WTC11 (cell line): ENCODE measurements around the gene ANKS3. TPM values are rescaled to one million over a fixed set of nuclear protein-coding genes. Genes with fewer than 3 reads are reported as not detected.

Experiments used
- ATAC-seq: fragments of 200-7000 bp; cut with Tn5 transposase; 2 replicates; pipeline ENCODE4 v1.10.0; 2021; ENCODE audit warnings: mild to moderate bottlenecking, moderate library complexity
- CTCF ChIA-PET: fragments of 300-600 bp; sonication (Branson Sonifier 250); formaldehyde crosslinking; loops from one replicate; lab custom pipeline; 2021; ENCODE audit warnings: antibody characterized with exemption; lab: Charles Lee
- POLR2A ChIA-PET: fragments of 350-600 bp; sonication (Branson Sonifier 250); formaldehyde crosslinking; loops from one replicate; lab custom pipeline; 2021; ENCODE audit warnings: antibody characterized with exemption; lab: Charles Lee
- DNase-seq: peaks from one replicate; pipeline ENCODE4 v3.0.0; 2021; ENCODE audit warnings: low spot score
- H3K27ac Mint-ChIP-seq: 2 replicates; pipeline ENCODE4 v1.8.0; 2021; ENCODE audit warnings: mixed read lengths
- H3K27me3 Mint-ChIP-seq: 2 replicates; pipeline ENCODE4 v1.8.0; 2021; ENCODE audit warnings: low read depth, mild to moderate bottlenecking, moderate library complexity, mixed read lengths
- H3K36me3 Mint-ChIP-seq: 2 replicates; pipeline ENCODE4 v1.8.0; 2021; ENCODE audit warnings: mixed read lengths
- H3K4me1 Mint-ChIP-seq: 2 replicates; pipeline ENCODE4 v1.8.0; 2022; ENCODE audit warnings: mixed read lengths
- H3K4me3 Mint-ChIP-seq: 2 replicates; pipeline ENCODE4 v1.8.0; 2021; ENCODE audit warnings: mild to moderate bottlenecking, moderate library complexity, mixed read lengths
- H3K9me3 Mint-ChIP-seq: 2 replicates; pipeline ENCODE4 v1.8.0; 2021; ENCODE audit warnings: mixed read lengths
- ARID4B ChIP-seq: sonication (generic); formaldehyde crosslinking; IDR thresholded peaks from 2 replicates; pipeline ENCODE4 v1.8.0; 2023; ENCODE audit warnings: missing genetic modification reagents, mild to moderate bottlenecking, borderline replicate concordance
- FOXK1 ChIP-seq: sonication (generic); formaldehyde crosslinking; IDR thresholded peaks from 2 replicates; pipeline ENCODE4 v1.8.0; 2022; ENCODE audit warnings: mild to moderate bottlenecking, moderate library complexity, missing genetic modification reagents
- GRHL2 ChIP-seq: fragments of 250-450 bp; sonication (Bioruptor Pico); IDR thresholded peaks from 2 replicates; pipeline ENCODE4 v1.8.0; 2022; ENCODE audit warnings: mild to moderate bottlenecking, moderate library complexity; ENCODE audit not compliant: insufficient replicate concordance, severe bottlenecking
- HMGA2 ChIP-seq: fragments of 250-450 bp; sonication (Bioruptor Pico); IDR thresholded peaks from 2 replicates; pipeline ENCODE4 v1.4.0; 2021; ENCODE audit warnings: mild to moderate bottlenecking, moderate library complexity
- MLX ChIP-seq: sonication (generic); formaldehyde crosslinking; IDR thresholded peaks from 2 replicates; pipeline ENCODE4 v1.8.1; 2023; ENCODE audit warnings: mild to moderate bottlenecking, missing genetic modification reagents, moderate library complexity
- ZNF317 ChIP-seq: sonication (generic); formaldehyde crosslinking; IDR thresholded peaks from 2 replicates; pipeline ENCODE4 v1.8.1; 2023; ENCODE audit warnings: low read depth, mild to moderate bottlenecking, moderate library complexity, missing genetic modification reagents, borderline replicate concordance
- ZNF396 ChIP-seq: fragments of 250-450 bp; sonication (Bioruptor Pico); IDR thresholded peaks from 2 replicates; pipeline ENCODE4 v1.8.0; 2021; ENCODE audit warnings: mild to moderate bottlenecking, moderate library complexity, borderline replicate concordance
- total RNA-seq: library from RNA; stranded (reverse); gene quantifications from 3 replicates; pipeline ENCODE4 v1.2.3, GENCODE V29; 2021
- TF ChIP-seq, protein P1 (sequence below): sonication (generic); formaldehyde crosslinking; IDR thresholded peaks from 2 replicates; pipeline ENCODE4 v1.8.1; 2022; ENCODE audit warnings: missing genetic modification reagents, borderline replicate concordance
- TF ChIP-seq, protein P2 (sequence below): fragments of 250-450 bp; sonication (Bioruptor Pico); conservative IDR thresholded peaks from 2 replicates; pipeline ENCODE4 v1.9.0; 2021; ENCODE audit warnings: mild to moderate bottlenecking
- TF ChIP-seq, protein P3 (sequence below): fragments of 250-450 bp; sonication (Bioruptor Pico); IDR thresholded peaks from 2 replicates; pipeline ENCODE4 v2.1.2; 2022; ENCODE audit warnings: mild to moderate bottlenecking, moderate library complexity
- TF ChIP-seq, protein P4 (sequence below): sonication (generic); formaldehyde crosslinking; IDR thresholded peaks from 2 replicates; pipeline ENCODE4 v1.8.0; 2022; ENCODE audit warnings: mild to moderate bottlenecking, missing genetic modification reagents
- TF ChIP-seq, protein P5 (sequence below): fragments of 250-450 bp; sonication (Bioruptor Pico); IDR thresholded peaks from 2 replicates; pipeline ENCODE4 v1.9.0; 2021; ENCODE audit warnings: mild to moderate bottlenecking
- TF ChIP-seq, protein P6 (sequence below): sonication (generic); formaldehyde crosslinking; IDR thresholded peaks from 2 replicates; pipeline ENCODE4 v1.8.1; 2023; ENCODE audit warnings: mild to moderate bottlenecking, missing genetic modification reagents, borderline replicate concordance
- TF ChIP-seq, protein P7 (sequence below): sonication (generic); formaldehyde crosslinking; IDR thresholded peaks from 2 replicates; pipeline ENCODE4 v1.8.1; 2023; ENCODE audit warnings: mild to moderate bottlenecking, missing genetic modification reagents, moderate library complexity

The ANKS3 gene
- total RNA-seq, 1 experiment from 2014 or later = 35.6 TPM

- TF ChIP-seq, protein P1, sequence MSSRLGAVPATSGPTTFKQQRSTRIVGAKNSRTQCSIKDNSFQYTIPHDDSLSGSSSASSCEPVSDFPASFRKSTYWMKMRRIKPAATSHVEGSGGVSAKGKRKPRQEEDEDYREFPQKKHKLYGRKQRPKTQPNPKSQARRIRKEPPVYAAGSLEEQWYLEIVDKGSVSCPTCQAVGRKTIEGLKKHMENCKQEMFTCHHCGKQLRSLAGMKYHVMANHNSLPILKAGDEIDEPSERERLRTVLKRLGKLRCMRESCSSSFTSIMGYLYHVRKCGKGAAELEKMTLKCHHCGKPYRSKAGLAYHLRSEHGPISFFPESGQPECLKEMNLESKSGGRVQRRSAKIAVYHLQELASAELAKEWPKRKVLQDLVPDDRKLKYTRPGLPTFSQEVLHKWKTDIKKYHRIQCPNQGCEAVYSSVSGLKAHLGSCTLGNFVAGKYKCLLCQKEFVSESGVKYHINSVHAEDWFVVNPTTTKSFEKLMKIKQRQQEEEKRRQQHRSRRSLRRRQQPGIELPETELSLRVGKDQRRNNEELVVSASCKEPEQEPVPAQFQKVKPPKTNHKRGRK (CRISPR knock-in tag) = no peak
- no peak for TF ChIP-seq ZNF317
- TF ChIP-seq, protein P2, sequence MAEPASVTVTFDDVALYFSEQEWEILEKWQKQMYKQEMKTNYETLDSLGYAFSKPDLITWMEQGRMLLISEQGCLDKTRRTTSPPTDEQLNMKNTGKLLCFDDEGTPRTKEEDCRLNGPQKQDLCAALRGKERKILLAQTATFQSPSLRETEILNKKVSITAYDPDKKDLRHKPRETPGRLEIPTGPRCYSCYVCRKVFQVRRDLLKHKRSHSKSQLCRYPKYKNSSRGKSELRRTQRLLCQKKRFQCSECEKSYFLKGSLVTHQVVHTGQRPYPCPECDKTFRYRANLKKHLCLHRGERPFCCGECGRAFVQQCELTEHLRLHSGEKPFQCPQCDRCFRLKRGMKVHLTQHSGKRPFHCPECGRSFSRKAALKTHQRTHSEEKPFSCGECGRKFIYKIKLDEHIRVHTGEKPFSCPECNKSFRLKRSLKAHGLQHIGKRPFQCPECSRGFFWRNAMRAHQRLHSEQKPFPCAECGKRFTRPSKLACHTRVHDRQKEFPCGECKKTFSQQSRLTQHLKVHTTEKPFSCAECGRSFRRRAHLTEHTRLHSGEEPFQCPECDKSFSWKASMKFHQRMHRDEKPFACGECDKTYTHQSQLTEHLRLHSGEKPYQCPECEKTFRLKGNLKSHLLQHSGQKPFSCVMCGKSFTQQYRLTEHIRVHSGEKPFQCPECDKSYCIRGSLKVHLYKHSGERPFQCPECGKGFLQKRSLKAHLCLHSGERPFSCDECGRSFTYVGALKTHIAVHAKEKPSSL (CRISPR knock-in tag) = no peak
- TF ChIP-seq, protein P3, sequence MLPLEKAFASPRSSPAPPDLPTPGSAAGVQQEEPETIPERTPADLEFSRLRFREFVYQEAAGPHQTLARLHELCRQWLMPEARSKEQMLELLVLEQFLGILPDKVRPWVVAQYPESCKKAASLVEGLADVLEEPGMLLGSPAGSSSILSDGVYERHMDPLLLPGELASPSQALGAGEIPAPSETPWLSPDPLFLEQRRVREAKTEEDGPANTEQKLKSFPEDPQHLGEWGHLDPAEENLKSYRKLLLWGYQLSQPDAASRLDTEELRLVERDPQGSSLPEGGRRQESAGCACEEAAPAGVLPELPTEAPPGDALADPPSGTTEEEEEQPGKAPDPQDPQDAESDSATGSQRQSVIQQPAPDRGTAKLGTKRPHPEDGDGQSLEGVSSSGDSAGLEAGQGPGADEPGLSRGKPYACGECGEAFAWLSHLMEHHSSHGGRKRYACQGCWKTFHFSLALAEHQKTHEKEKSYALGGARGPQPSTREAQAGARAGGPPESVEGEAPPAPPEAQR (CRISPR knock-in tag) = no peak
Measured at GRCh38 chr16:4689091-4689671, 44.9 kb downstream of the ANKS3 start (continued).

DNA sequence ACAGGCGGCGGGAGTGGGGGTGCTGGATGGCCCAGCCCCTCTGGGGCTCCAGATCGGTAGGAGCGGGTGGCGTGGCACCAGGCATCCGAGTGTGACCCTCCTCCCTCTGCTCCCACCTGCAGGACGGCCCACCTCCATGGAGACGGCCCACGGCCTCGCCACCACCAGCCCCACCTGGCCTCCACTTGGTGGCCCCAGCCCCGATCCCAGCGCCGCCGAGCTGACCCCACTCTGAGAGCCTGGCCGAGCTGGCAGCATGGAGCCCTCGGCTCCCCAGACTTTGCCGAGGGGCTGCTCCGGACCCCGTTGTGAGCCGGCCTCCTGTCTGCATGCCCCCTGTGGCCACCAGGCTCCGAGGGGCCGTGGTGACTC lies 45.4 kb downstream of the ANKS3 start:
- no peak overlapping the region for H3K27ac Mint-ChIP-seq
- CTCF ChIA-PET = no interaction called here
- H3K27me3 Mint-ChIP-seq = no peaks in the 10 kb centered on the region

More for the DNA sequence above, 45.4 kb downstream of the ANKS3 start:
- TF ChIP-seq, protein P4, sequence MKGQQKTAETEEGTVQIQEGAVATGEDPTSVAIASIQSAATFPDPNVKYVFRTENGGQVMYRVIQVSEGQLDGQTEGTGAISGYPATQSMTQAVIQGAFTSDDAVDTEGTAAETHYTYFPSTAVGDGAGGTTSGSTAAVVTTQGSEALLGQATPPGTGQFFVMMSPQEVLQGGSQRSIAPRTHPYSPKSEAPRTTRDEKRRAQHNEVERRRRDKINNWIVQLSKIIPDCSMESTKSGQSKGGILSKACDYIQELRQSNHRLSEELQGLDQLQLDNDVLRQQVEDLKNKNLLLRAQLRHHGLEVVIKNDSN (CRISPR knock-in tag) = no peak
- TF ChIP-seq MLX = no peak
- TF ChIP-seq HMGA2 (CRISPR knock-in tag) = no peak
- no peak for TF ChIP-seq FOXK1 (CRISPR knock-in tag)
- TF ChIP-seq ZNF317 = no peak
- no peak for TF ChIP-seq GRHL2 (CRISPR knock-in tag)
- TF ChIP-seq, protein P3 (CRISPR knock-in tag) = no peak
- no peak for TF ChIP-seq ARID4B (CRISPR knock-in tag)
- TF ChIP-seq, protein P5, sequence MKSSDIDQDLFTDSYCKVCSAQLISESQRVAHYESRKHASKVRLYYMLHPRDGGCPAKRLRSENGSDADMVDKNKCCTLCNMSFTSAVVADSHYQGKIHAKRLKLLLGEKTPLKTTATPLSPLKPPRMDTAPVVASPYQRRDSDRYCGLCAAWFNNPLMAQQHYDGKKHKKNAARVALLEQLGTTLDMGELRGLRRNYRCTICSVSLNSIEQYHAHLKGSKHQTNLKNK (CRISPR knock-in tag) = no peak
- TF ChIP-seq, protein P6, sequence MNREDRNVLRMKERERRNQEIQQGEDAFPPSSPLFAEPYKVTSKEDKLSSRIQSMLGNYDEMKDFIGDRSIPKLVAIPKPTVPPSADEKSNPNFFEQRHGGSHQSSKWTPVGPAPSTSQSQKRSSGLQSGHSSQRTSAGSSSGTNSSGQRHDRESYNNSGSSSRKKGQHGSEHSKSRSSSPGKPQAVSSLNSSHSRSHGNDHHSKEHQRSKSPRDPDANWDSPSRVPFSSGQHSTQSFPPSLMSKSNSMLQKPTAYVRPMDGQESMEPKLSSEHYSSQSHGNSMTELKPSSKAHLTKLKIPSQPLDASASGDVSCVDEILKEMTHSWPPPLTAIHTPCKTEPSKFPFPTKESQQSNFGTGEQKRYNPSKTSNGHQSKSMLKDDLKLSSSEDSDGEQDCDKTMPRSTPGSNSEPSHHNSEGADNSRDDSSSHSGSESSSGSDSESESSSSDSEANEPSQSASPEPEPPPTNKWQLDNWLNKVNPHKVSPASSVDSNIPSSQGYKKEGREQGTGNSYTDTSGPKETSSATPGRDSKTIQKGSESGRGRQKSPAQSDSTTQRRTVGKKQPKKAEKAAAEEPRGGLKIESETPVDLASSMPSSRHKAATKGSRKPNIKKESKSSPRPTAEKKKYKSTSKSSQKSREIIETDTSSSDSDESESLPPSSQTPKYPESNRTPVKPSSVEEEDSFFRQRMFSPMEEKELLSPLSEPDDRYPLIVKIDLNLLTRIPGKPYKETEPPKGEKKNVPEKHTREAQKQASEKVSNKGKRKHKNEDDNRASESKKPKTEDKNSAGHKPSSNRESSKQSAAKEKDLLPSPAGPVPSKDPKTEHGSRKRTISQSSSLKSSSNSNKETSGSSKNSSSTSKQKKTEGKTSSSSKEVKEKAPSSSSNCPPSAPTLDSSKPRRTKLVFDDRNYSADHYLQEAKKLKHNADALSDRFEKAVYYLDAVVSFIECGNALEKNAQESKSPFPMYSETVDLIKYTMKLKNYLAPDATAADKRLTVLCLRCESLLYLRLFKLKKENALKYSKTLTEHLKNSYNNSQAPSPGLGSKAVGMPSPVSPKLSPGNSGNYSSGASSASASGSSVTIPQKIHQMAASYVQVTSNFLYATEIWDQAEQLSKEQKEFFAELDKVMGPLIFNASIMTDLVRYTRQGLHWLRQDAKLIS (CRISPR knock-in tag) = no peak
- TF ChIP-seq, protein P7, sequence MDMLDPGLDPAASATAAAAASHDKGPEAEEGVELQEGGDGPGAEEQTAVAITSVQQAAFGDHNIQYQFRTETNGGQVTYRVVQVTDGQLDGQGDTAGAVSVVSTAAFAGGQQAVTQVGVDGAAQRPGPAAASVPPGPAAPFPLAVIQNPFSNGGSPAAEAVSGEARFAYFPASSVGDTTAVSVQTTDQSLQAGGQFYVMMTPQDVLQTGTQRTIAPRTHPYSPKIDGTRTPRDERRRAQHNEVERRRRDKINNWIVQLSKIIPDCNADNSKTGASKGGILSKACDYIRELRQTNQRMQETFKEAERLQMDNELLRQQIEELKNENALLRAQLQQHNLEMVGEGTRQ (CRISPR knock-in tag) = no peak
- TF ChIP-seq ZNF396 (CRISPR knock-in tag) = no peak
- no peak for DNase-seq
- no peaks in the 10 kb centered on the region for H3K9me3 Mint-ChIP-seq
- peaks cover 4% of the 10 kb centered on the region; the same call in 1 of the 2 replicates for H3K36me3 Mint-ChIP-seq
- no peak overlapping the region for H3K4me3 Mint-ChIP-seq
- no peak for ATAC-seq
- POLR2A ChIA-PET = no interaction called here
- H3K4me1 Mint-ChIP-seq = no peaks in the 10 kb centered on the region
